ENCODE measurements around the gene ITIH2.
"Not testable (repeated sequence)": the region's sequence is repeated elsewhere in the genome, so short reads cannot be mapped to it uniquely, and the experiment has no call there.

Gene ITIH2

DNA sequence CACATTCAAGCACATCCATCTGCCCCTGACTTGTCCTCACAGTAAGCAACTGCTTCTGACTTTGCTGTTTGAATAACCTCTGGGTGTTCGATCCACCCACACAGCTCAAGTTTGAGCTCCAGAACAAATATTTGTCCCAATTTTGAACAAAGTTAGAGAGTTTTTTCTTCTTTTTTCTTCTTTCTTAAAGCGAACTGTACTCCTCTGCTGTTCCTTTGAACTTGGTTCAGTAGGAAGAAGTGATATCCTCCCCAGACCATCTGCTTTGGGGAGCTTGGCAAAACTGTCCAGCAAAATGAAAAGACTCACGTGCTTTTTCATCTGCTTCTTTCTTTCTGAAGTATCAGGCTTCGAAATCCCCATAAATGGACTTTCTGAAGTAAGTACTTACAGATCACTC lies at the start of gene ITIH2:
Gene ITIH2, plus strand, starts transcription at position 177 of the 400 bp plus-strand sequence. Its CDS starts 119 bp downstream, at position 296.
- TF ChIP-seq GATA1 (IDR thresholded peaks at IDR 0.05; ENCODE audit: low read depth, low read length) (no peak), POLR2A (IDR thresholded peaks at IDR 0.05; ENCODE audit: low read length) (no peak)
- DNase-seq = no peak

GRCh38 chr10:7657079-7657478 lies 46.0 kb upstream of the ITIH2 start:
- not testable (repeated sequence) for DNase-seq

DNA sequence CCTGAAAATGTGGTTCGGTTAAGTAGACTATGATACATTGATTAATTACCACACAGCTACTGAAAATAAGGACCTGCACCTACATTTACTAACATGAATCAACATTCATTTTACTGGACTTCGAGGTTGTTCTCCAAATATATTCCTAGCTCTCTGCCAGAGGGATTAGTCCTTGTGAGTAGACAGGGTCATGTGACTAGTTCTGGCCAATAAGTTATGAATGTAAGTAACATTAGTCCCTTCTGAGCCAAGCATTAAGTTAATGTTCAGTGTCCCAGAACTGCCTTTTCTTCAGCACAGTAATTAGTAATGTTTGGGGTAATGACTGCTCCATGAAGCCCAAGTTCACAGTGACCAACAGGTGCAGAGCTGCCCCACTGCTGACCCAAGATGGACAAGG lies 45.6 kb upstream of the ITIH2 start:
- TF ChIP-seq POLR2A (IDR thresholded peaks at IDR 0.05; ENCODE audit: low read length) = no peak
- TF ChIP-seq GATA1 (IDR thresholded peaks at IDR 0.05; ENCODE audit: low read depth, low read length) = no peak
- no peak for DNase-seq

GRCh38 chr10:7659560-7659959 lies 43.6 kb upstream of the ITIH2 start:
- TF ChIP-seq POLR2A (IDR thresholded peaks at IDR 0.05; ENCODE audit: low read length) = no peak
- TF ChIP-seq GATA1 (IDR thresholded peaks at IDR 0.05; ENCODE audit: low read depth, low read length) = no peak

DNA sequence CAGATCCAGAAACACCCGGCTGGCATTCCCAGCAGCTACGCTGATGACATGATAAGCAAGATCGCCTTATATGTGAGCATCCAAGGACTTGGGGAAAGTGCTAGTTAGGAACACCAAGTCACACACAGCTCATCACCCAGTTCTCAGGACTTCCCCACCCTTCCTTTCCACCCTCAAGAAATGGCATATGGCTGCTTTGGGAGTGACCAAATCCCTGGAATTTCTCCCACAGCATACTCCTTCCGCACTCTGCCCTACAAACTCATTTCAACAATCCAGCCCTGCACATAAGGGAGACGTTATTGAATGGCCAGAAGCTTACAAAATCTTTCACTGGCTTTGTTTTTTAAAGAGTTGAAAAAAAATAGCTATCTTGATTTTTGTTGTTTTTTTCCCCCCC lies 40.6 kb upstream of the ITIH2 start:
- no peak for DNase-seq
- TF ChIP-seq POLR2A (IDR thresholded peaks at IDR 0.05; ENCODE audit: low read length) (no peak), GATA1 (IDR thresholded peaks at IDR 0.05; ENCODE audit: low read depth, low read length) (no peak)

More at GRCh38 chr10:7659560-7659959, 43.6 kb upstream of the ITIH2 start:
- DNase-seq = no peak

- TF ChIP-seq GATA1 (IDR thresholded peaks at IDR 0.05; ENCODE audit: low read depth, low read length) (no peak), POLR2A (IDR thresholded peaks at IDR 0.05; ENCODE audit: low read length) (no peak)
- no peak for DNase-seq
These were observed 38.4 kb upstream of the ITIH2 start for GRCh38 chr10:7664707-7665106.

GRCh38 chr10:7665767-7666166 lies 37.3 kb upstream of the ITIH2 start:
- TF ChIP-seq POLR2A (IDR thresholded peaks at IDR 0.05; ENCODE audit: low read length) (no peak), GATA1 (IDR thresholded peaks at IDR 0.05; ENCODE audit: low read depth, low read length) (no peak)
- DNase-seq = no peak

DNA sequence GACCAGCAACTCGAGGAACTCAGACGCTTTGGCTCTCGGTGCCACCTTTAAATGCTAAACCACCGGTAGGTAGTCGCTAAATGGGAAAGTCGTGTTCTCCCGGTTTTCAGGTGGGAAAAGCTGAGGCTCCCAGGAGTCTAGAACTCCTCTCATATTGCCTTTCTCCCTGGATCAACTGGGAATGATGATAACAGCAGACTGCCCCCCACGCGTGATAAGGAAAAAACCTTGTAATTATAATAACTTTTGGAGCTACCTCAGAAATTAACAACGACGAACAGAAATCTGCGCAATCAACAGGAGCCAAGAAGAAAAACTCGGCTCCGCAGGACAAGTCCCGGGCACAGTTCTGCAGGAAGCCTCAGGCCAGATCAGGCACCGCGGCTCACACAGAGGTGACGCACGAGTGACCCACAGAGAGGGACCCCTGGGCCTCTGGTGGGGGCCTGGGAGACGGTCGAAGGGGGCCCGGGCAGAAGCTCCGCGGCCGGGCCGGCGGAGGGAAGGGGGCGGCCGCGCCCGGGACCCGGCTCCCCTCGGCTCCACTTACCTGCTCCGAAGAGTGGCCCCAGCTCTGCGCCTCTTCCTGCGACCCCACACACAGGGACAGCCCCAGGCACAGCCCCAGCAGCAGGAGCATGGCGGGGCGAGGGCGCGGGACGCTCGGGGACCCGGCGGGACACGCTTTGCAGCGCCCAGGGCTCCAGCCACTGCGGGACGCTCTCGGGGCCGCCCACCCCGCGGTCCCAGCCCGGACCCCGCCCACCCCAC lies 36.7 kb upstream of the ITIH2 start, which contains the start of gene ITIH5:
Gene ITIH5, minus strand, starts transcription at position 714 of the 771 bp plus-strand sequence. Its CDS starts 74 bp downstream, at position 640.
- DNase-seq = no peak
- TF ChIP-seq GATA1 (IDR thresholded peaks at IDR 0.05; ENCODE audit: low read depth, low read length) (no peak), POLR2A (IDR thresholded peaks at IDR 0.05; ENCODE audit: low read length) (no peak)

DNA sequence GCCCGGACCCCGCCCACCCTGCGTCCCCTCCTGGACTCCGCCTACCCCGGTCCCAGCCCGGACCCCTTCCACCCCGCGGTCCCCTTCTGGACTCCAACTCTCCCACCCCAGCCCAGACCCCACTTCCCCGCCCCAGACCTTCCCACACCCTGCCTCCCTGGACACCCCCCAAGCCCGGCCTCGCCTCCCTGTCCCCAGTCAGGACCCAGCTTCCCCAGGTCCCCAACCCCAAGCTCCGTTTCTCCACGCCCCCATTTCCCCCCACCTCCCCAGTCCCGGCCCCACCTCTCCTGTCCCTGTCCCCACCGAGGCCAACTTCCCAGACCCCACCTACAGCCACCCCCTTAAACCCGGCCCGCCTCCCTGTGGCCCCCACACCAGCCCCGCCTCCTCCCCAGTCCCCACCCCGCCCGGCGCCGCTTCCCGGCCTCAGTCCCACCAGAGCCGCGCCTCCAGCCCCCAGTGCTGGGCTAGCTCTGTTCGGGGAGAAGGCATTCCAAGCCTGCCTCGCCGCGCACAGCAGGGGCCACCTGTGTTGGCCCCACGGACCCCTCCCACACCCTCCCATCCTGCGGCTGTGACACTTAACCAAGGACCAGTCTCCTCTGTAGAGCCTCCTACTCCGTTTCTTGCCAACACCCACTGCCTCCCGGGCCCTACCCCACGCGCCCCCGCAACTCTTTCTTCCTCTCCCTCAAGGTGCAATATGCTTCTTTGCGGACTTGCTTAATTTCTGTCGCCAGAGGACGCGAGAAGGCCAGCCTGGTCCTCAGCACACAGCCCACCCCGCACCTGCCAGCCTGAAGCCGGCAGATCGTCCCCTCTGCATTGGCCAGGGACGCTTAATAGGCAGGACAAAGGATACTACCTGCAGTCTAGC lies 35.6 kb upstream of the ITIH2 start:
- DNase-seq = no peak
- TF ChIP-seq GATA1 (IDR thresholded peaks at IDR 0.05; ENCODE audit: low read depth, low read length) (no peak), POLR2A (IDR thresholded peaks at IDR 0.05; ENCODE audit: low read length) (no peak)

DNA sequence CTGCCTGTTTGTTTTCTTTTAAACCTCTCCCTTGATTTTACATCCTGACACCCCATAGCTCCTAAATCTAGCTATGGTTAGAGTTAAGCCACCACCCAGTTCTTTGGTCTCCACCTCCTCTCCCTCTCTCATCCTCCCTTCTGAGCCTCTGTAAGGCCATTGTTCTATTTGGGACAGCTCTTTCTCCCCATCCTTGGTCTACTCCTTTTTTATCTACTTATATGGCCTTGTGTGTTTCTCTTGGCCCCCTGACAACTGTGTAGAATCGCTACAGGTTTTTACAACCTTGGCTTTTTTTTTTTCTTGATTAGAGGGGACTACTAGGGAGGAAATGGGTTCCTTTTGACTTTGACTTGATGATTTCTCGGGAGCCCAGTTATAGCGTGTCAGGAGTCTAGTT lies 33.0 kb upstream of the ITIH2 start:
- TF ChIP-seq POLR2A (IDR thresholded peaks at IDR 0.05; ENCODE audit: low read length) = no peak
- TF ChIP-seq GATA1 (IDR thresholded peaks at IDR 0.05; ENCODE audit: low read depth, low read length) = no peak
- DNase-seq = no peak

DNA sequence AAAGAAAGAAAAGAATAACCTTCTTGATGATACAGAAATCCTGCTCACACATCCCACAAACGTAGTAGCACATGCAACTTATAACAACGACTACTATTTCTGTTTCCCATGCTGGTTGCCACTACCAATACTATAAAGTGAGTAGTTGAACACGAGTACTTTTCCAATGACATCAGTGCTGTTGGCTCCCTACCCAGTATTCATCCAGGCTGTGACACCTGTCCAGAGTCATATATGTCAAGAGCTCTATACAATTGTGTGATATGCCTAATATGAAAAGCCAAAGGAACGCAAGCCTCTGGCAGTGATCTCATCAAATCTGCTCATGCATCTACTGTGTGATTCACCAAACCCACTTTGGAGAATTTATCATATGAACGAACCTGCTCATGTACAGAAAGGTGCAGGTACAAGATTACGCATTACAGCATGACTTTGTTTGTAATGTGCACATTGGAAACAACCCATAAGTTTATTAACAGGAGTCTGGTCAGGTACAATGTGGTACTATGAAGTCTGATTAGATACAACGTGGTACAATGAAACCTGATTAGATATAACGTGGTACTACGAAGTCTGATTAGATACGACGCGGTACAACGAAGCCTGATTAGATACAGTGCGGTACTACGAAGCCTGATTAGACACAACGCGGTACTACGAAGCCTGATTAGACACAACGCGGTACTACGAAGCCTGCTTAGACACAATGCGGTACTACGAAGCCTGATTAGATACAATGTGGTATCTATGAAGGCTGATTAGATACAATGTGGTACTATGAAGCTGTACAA lies 30.6 kb upstream of the ITIH2 start:
- DNase-seq = no peak
- TF ChIP-seq POLR2A (IDR thresholded peaks at IDR 0.05; ENCODE audit: low read length) (no peak), GATA1 (IDR thresholded peaks at IDR 0.05; ENCODE audit: low read depth, low read length) (no peak)

DNA sequence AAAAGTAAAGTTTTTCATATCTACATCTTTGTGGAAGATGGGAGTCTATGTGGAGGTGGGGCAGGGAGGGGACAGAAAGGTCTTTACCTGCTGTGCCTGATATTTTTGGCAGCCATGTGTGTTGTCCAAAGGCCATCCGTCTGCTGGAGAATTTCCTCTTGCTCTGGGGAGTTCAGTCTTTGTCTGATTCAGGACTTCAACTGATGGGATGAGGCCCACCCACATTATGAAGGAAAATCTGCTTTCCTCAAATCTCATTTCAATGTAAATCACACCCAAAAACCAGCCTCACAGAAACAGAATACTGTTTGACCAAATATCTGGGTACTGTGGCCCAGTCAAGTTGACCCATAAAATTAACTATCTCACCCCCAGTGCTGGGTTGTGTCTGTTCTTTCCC lies 23.9 kb upstream of the ITIH2 start:
- TF ChIP-seq POLR2A (IDR thresholded peaks at IDR 0.05; ENCODE audit: low read length) (no peak), GATA1 (IDR thresholded peaks at IDR 0.05; ENCODE audit: low read depth, low read length) (no peak)
- DNase-seq = no peak

DNA sequence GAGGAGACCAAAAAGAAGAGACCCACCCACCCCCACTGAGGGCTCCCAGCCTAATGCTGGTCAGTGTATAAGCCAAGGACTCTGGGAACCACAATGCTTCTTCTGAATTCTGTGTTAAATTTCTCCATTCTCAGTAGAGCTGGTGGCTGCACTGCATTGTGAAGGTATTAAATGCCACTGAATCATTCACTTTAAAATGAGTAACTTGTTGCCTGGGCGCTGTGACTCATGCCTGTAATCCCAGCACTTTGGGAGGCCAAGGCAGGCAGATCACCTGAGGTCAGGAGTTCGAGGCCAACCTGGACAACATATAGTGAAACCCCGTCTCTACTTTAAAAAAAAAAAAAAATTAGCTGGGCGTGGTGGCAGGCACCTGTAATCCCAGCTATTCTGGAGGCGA lies 23.0 kb upstream of the ITIH2 start:
- not testable (repeated sequence) for DNase-seq
